GM15510 (cell line): ENCODE measurements around the gene NUB1.

Source experiments
- POLR2A ChIP-seq: IDR thresholded peaks from 3 replicates; pipeline ENCODE4 v1.6.1; 2011; ENCODE audit warnings: borderline replicate concordance; ENCODE audit not compliant: insufficient read length; ENCODE audit errors: extremely low read depth

The NUB1 gene

DNA sequence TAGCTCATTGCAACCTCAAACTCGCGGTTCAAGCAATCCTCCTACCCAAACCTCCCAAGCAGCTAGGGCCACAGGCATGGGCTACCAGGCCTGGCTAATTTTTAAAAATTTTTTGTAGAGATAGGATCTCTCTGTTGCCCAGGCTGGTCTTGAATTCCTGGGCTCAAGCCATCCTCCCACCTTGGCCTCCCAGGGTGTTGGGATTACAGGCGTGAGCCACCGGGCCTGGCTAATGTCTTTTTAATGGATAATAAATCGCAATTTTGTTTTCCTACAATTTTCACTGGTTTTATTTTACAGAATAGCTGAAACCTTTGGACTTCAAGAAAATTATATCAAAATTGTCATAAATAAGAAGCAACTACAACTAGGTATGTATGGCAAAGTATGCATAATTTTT is 10.9 kb downstream of the NUB1 start:
- no peak for TF ChIP-seq POLR2A

DNA sequence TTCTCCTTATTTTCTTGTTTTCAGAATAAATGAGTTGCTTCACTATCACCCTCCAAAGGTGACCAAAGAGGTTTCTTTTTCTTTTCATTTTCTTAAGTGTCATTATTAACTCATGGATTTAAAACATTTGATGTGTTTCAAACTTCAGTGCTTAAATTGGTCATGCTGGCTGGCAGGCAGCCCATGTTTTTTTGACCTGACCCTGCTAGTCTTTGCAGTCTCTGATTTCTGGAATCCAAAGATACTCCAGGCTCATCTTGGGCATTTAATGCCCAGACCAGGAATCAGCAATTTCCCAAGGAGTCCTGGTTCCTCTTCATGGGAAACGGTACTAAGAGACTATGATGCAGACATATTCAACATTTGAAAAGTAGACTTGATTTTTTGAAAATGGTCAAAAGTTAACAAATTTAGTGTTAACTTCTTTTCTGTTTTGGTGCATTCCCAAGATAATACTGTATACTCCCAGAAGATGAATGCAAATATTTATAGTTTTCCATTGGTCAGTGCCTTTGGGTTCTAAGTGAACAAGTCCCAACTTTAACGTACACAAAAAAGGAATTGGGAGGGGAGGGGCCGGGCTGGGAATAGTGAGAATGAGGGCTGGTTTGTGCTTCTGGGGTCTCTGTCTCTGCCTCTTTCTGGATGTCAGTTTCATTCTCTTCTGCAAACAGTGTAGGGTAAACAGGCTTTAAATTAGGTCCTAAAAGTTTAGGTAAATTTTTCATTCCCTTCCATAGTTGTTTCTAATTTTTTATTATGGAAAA is 19.8 kb downstream of the NUB1 start:
- TF ChIP-seq POLR2A = no peak

- TF ChIP-seq POLR2A = no peak
Measured at GRCh38 chr7:151363182-151363581, 21.6 kb downstream of the NUB1 start.

GRCh38 chr7:151366166-151366879 is 24.7 kb downstream of the NUB1 start:
- TF ChIP-seq POLR2A = no peak

DNA sequence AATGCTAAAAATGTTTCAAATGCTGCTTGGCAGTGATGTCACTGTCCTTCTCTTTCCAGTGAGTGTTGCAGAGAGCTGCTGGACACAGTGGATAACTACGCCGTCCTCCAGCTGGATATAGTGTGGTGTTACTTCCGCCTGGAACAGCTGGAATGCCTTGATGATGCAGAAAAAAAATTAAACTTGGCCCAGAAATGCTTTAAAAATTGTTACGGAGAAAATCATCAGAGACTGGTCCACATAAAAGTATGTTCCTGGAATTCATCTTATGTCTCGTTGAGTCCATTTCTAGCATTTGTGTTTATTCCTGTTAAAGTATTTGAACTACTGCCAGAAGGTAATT is 25.2 kb downstream of the NUB1 start:
- TF ChIP-seq POLR2A = no peak

DNA sequence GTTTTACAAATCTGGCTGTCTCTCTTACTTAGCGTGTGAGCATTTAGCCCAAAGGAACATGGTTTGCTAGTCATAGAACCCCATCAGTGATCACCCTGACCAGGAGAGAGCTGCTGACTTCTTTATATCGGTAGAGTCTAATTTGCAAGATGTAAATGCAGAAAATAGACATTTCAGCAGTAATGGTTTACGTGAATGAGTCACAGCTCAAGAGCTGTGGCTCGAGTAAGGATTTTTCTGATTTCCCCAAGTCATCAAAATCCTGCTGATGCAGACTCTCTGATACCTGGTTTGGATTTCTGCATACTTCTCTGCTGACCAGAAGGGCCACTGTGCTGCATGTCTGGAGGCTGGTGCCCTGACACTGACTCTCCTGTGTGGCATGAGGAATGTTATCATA is 25.7 kb downstream of the NUB1 start:
- no peak for TF ChIP-seq POLR2A

DNA sequence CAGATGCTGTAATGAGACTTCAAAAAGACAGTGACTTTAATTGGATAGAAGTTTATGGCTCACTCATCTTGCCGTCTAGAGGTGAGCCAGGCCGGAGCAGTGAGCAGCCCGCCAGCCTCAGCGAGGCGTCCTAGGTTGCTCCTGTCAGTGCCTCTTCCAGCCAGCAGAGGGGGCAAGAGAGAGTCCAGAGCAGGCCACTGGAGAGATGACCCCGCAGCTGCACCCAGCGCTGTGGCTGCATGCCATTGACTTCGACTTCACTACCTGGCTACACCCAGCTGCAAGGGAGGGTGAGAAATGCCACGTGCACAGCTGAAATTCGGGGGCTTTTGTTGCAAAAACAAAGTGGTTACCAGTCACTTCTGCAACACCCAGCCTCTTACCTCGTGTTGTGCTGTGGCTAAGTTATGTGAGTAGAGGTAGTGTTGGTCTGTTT is 26.5 kb downstream of the NUB1 start:
- TF ChIP-seq POLR2A = no peak

DNA sequence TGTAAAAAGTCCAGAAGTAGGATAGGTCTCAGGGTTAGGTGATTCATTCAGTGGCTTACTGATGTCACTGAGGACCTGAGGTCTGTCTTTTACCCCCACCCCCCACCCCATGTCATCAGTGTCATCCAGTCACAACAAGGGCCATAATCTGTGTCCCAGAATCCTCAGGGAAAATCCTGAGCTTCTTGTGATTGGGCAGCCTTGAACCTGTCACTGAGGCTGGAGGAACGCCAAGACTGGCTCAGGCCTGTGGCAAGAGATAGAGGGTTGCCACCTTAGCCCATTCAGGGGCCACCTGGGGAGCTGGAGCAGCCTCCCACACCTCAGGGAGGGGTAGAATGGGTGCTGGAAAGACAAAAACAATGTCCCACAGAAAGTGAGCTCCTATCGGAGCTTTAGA is 29.7 kb downstream of the NUB1 start:
- no peak for TF ChIP-seq POLR2A

- no peak for TF ChIP-seq POLR2A
Measured at GRCh38 chr7:151372612-151373265, 31.1 kb downstream of the NUB1 start.

DNA sequence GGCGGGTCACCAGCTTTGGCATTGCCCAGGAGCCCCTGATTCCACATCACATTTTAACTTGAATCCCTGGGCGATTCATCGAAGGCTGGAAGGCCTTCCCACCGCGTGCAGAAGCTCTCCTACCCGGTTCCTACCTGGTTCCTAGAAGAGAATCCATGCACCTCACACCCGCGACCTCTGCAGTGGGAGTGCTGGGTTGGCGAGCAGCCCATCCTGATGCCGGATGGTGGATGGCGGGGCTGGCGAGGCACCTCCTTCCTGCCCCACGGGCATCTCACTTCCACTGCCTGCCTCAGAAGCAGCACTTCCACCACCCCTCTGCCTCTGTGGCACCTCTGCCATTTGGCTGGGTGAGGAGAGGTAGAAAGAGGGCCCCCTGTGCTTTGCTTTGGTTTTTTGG is 32.0 kb downstream of the NUB1 start:
- TF ChIP-seq POLR2A = no peak

- TF ChIP-seq POLR2A = no peak
Measured at GRCh38 chr7:151374139-151374538, 32.5 kb downstream of the NUB1 start.

- TF ChIP-seq POLR2A = no peak
Measured at GRCh38 chr7:151374726-151375125, 33.1 kb downstream of the NUB1 start.

- TF ChIP-seq POLR2A = no peak
Measured at GRCh38 chr7:151375530-151376217, 34.1 kb downstream of the NUB1 start.

DNA sequence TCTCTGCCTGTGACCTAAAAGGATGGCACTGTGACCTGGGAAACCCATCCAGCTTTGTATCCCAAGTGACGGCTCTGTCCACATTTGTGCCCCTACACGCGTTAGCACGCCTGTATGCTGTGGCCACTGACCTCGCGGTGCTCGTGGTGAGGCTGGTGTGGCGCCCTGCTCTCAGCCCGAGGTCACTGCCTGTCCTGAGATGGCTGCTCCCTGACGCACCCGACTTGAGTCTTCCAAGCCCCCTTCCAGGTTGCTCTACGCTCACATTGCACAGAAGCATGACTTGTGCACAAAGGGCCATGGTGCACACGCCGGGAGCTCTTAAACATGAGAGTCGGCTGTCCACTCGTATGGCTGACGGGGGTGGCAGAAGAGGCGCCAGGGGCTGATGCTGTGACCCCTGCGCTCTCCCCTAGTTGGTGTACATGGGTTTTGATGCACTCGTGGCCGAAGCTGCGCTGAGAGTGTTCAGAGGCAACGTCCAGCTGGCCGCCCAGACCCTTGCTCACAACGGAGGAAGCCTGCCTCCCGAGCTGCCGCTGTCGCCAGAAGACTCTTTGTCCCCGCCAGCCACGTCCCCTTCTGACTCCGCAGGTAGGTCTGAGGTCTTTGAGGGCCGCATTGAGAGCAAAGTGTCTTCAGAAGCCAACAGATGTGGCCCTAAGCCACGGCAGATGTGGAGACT is 34.7 kb downstream of the NUB1 start:
- no peak for TF ChIP-seq POLR2A
